Fibroblast of skin of left biceps (primary cell): ENCODE results near the gene CHIA.
"Not testable (repeated sequence)": the region's sequence is repeated elsewhere in the genome, so short reads cannot be mapped to it uniquely, and the experiment has no call there.

ENCODE experiments used
- DNase-seq, 2 experiments: peaks; one replicate each; pipeline ENCODE4 v3.0.0-alpha.2; 2013; ENCODE audit warnings: low read depth in 2 of 2

CHIA gene

DNA sequence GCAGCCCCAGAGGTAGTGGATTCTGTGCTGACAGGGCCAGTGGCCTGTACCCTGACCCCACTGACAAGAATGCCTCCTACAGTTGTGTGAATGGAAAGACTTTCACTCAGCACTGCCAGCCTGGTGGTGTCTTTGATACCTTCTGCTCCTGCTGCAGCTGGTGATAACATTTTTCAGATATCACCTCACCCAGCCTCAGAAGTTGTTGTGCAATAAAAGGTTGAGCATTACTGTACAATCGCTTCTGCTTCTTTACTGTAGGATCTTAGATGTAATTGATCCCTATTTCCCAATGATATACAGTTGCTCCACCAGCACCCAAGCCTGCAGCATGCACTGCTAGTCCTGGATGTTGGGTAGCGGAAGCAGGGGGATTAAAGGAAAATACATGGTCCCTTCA is 4.8 kb upstream of the CHIA start:
- DNase-seq = no peak

DNA sequence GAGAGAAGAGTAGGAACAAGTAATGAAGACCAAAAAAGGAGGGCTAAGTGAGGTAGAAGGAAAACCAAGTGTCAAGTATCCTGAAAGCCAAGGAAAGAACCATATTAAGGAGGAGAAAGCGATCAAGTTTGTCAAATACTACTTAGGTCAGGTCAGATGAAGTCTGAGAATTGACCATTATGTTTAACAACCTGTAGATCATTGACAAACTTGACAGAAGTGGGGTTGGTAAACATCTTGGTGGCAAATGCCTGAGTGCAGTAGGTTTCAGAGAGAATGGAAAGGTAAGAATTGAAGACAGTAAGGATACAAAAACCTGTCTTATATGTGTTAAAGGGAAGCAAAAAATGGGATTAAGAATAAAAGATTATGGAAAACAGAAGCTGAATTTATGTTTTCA is 3.7 kb upstream of the CHIA start:
- no peak for DNase-seq

GRCh38 chr1:111289371-111289770 is 1.3 kb upstream of the CHIA start:
- DNase-seq = no peak

DNA sequence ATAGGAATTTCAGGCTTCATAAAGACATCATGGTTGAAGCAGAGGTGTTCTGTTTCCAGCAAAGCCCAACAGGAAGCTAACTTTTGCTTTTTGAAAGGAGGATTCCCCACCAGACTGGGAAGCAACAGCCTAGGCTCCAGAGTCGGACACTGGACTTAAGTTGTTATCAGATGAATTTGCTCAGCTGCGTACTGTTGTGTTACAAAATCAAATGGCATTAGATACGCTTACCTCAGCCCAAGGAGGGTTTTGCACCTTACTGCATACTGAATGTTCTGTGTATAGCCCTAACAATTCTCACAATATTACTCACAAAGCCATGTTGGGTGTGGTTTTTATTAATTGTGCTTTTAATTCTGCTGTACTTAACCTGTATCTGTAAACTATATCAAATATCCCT is 547 bp upstream of the CHIA start:
- no peak for DNase-seq

DNA sequence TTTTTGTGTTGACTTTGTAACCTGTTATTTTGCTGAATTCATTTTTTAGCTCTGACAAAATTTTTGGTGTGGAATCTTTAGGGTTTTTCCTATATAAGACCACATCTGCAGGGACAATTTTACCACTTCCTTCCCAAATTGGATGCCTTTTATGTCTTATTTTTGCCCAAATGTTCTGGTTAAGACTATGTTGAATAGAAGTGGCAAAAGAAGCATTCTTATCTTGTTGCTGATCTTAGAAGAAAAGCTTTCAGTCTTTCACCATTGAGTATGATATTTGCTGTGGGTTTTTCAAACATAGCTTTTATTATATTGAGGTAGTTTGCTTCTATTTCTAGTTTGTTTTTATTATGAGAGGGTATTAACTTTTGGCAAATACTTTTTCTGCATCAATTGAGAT is 3.7 kb downstream of the CHIA start:
- DNase-seq = no peak

DNA sequence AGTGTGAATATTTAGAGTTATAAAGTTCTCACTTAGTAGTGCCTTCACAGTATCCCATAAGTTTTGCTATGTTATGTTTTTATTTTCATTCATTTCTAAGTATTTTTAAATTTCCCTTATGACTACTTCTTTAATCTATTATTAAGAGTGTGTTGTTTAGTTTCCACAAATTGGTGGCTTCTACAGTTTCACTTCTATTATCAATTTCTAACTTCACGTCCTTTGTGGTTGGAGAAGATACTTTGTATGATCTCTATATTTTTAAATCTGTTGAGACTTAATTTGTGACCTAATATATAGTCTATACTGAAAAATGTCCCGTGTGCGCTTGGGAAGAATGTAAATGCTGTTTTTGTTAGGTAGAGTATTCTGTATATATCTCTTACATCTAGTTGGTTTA is 11.7 kb downstream of the CHIA start:
- no peak for DNase-seq

GRCh38 chr1:111309690-111310089 is 19.0 kb downstream of the CHIA start:
- DNase-seq = no peak

- no peak for DNase-seq
Measured at GRCh38 chr1:111318523-111318922, 27.9 kb downstream of the CHIA start.

- no peak for DNase-seq
Measured at GRCh38 chr1:111320066-111320879, 29.6 kb downstream of the CHIA start.

GRCh38 chr1:111323231-111323630 is 32.6 kb downstream of the CHIA start:
- no peak for DNase-seq

- no peak for DNase-seq
Measured at GRCh38 chr1:111332190-111332589, 41.5 kb downstream of the CHIA start.

- DNase-seq = no peak
Measured at GRCh38 chr1:111334169-111334568, 43.5 kb downstream of the CHIA start.

- not testable (repeated sequence) for DNase-seq
Measured at GRCh38 chr1:111335214-111335877, 44.7 kb downstream of the CHIA start.

DNA sequence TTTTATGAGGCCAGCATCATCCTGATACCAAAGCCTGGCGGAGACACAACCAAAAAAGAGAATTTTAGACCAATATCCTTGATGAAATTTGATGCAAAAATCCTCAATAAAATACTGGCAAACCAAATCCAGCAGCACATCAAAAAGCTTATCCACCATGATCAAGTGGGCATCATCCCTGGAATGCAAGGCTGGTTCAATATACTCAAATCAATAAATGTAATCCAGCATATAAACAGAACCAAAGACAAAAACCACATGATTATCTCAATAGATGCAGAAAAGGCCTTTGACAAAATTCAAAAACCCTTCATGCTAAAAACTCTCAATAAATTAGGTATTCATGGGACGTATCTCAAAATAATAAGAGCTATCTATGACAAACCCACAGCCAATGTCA is 48.2 kb downstream of the CHIA start:
- DNase-seq = not testable (repeated sequence)

DNA sequence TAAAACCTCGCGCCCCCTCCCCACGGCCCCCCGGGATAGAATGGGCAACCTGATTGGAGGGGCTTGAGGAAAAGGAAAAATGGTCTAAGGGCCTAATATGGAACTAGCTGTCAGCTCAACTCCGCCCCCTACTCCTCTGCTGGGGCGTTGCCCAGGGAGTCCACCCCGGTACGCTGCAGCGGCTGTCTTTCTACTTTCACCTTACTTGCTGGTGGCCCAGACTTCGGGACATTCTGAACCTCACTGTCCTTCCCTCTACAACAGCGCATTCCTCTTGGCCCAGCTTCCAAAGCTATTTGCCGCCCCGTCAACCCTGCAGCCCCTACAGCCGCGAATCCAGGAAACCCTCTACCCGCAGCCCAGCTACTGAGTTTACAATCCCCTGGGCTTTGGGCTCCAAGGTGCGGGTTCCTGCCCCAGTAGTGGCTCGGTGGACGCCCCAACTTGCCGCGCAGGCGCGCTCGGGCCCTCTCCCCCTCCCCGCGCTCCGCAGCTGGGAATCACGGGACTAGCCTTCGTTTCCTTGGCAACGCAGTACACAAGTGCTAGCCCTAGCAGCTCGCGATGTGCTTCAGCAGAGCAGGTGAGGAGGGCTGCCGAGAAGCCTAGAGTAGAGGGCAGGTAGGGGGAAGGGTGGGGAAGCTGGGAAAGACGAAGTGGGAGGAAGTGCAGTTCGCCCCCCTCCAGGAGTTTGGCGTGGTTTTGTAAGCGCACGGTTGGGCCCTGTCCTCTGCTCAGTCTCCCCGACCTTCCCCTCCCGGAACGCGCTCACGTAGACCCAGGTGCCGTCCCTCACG is 55.6 kb downstream of the CHIA start:
- peak; percentile 29 to 36 for DNase-seq

GRCh38 chr1:111347026-111347425 is 56.4 kb downstream of the CHIA start:
- no peak for DNase-seq

- no peak for DNase-seq
Measured at GRCh38 chr1:111351700-111352099, 61.0 kb downstream of the CHIA start.

GRCh38 chr1:111354584-111354983 is 63.9 kb downstream of the CHIA start:
- no peak for DNase-seq

DNA sequence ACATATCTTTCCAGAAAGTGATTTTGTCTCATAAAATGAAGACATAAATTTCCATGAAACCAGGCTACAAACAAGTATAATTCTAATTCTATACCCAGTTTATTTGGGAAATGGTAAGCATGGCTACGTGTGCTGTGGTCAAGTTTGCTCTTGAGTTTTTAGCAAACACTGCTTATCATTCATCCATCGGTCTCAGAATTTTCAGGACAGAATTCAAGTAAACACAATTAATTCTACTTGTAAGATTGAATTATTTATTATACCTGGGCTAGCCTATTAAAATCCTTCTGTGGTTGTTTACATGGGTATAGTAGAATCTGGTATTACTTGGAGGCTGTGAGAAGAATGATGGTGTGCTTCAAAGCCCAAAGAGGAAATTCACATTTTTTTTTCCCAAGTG is 68.3 kb downstream of the CHIA start:
- no peak for DNase-seq

DNA sequence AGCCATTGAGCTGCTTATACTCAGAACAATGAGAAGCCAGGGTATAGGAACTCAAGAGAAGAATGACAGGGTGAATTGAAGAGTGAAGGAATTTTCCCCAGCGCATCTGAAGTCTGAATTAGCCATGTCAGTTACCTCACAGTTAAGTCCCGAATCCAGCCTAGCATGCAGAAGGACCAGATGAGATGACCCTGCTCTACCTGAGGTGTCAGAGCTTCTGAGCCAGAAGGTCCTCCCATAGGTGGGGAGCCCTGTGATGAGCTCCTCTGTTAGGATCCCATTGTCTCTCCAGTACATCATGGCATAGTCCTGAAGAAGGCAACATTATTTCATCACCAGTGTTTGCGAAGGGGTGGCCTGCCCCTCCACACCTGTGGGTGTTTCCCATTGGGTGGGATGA is 68.7 kb downstream of the CHIA start:
- DNase-seq = no peak

DNA sequence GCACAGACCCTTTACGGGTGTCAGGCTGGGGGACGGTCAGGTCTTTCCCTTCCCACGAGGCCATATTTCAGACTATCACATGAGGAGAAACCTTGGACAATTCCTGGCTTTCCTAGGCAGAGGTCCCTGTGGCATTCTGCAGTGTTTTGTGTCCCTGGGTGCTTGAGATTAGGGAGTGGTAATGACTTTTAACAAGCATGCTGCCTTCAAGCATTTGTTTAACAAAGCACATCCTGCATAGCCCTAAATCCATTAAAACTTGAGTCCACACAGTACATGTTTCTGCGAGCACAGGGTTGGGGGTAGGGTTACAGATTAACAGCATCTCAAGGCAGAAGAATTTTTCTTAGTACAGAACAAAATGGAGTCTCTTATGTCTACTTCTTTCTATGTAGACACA is 69.6 kb downstream of the CHIA start:
- DNase-seq = not testable (repeated sequence)

DNA sequence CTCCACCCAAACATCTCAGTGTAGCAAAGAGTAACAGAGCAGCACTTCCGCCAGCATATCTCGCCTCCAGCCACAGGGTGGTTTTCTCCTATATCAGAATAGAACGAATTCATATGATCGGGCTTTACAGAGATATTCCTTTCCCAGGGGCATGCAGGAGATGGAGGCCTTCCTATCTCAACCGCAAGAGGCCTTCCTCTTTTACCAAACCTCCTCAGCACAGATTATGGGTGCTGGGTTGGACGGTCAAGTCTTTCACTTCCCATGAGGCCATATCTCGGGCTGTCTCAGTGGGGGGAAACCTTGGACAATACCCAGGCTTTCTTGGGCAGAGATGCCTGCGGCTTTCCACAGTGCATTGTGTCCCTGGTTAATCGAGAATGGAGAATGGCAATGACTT is 71.1 kb downstream of the CHIA start:
- no peak for DNase-seq

- DNase-seq = no peak
Measured at GRCh38 chr1:111364690-111365089, 74.0 kb downstream of the CHIA start.
